HG03378 (cell line): ENCODE measurements around the gene GABRG3.
"Not testable (repeated sequence)": the region's sequence is repeated elsewhere in the genome, so short reads cannot be mapped to it uniquely, and the experiment has no call there.

ENCODE experiments used
- ATAC-seq: cut with Tn5 transposase; IDR thresholded peaks from one replicate; pipeline ENCODE4 v1.9.1; 2021; ENCODE audit warnings: mild to moderate bottlenecking, moderate library complexity; ENCODE audit not compliant: unreplicated experiment

GABRG3 gene

GRCh38 chr15:27323801-27324200 is 352.8 kb downstream of the GABRG3 start:
- ATAC-seq = no peak

GRCh38 chr15:27324886-27325615 is 354.1 kb downstream of the GABRG3 start:
- no peak for ATAC-seq

DNA sequence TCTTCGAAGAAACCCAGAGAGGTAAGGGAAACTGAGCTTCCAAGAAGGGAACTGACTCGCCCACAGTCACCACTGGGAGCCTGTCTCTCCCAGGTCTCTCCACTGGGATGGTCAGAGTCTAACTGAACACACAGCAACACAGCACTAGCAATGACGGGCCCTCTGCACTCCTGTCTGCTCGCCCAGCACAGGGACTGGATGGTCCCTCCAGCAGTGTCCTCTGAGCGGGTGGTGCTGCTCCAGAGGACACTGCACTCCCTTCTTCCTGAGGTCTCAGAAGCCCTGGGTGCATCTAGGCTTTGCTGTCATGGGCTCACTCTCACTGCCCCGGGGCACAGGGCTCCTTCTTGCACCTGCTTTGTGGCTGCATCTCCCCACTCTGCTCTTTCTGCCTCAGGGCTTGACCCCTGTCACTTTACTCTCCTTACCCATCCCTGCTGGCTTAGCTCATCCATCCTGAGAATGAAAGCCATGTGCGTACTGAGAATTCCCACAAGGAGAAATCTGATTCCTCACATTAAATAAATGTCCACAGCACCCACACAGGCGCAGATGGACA is 356.6 kb downstream of the GABRG3 start:
- ATAC-seq = no peak

- ATAC-seq = no peak
Observed at GRCh38 chr15:27328186-27328585, 357.2 kb downstream of the GABRG3 start.

DNA sequence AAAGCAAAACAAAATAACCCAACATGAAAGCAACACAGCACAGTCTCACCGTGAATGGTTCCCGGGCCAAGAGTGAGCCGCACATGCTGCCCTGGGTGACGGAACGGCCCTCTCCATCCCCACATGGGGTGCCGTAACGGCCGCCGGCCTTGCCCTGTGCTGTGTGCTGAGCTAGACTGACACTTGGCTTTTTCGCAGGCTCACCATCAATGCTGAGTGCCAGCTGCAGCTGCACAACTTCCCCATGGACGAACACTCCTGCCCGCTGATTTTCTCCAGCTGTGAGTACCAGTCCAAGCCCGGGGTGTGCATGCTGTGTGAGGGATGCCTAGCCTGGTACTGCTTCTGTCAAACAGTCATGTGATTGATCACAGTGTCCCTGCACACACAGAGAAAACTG is 357.6 kb downstream of the GABRG3 start:
- no peak for ATAC-seq

DNA sequence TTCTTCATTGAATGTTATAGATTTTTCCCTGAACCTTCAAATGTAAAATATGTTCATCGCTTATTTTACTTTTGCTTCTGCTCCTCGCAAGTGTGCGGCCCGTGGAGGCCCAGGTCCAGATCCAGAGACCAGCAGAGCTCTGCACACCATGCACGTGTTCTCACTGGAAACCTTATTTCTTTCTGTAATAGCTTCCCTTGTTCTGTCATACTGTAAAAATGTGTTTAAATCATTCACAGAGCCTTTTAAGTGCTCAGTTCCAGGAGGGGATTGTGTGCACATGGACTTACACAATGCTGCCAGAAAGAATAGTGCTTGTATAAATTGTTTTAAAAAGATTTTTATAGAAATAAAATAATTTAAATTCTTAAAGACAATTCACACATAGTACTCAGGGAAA is 359.3 kb downstream of the GABRG3 start:
- ATAC-seq = no peak

- ATAC-seq = no peak
Observed at GRCh38 chr15:27336676-27337075, 365.7 kb downstream of the GABRG3 start.

DNA sequence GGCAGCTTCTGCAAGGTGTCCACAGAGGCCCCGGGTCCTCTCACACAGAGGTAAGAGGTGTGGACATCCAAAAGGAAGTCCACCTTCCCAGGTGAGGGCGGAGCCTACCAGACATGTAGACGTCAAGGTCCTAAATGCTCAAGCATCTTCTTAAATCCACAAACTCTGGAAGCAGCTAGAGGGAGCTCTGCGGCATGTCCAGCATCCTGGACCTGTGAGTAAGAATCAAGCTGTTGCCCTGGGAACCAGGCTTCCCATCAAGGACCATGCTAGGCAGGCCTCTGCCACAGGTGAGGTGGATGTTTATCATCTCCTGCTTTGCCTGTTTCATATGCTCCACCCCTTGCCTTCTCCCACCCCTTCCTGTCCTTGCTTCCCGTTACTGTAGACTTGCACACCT is 368.2 kb downstream of the GABRG3 start:
- ATAC-seq = no peak

- ATAC-seq = no peak
Observed at GRCh38 chr15:27341780-27342343, 370.9 kb downstream of the GABRG3 start.

- ATAC-seq = no peak
Observed at GRCh38 chr15:27342991-27343390, 372.0 kb downstream of the GABRG3 start.

- no peak for ATAC-seq
Observed at GRCh38 chr15:27352136-27352535, 381.2 kb downstream of the GABRG3 start.

DNA sequence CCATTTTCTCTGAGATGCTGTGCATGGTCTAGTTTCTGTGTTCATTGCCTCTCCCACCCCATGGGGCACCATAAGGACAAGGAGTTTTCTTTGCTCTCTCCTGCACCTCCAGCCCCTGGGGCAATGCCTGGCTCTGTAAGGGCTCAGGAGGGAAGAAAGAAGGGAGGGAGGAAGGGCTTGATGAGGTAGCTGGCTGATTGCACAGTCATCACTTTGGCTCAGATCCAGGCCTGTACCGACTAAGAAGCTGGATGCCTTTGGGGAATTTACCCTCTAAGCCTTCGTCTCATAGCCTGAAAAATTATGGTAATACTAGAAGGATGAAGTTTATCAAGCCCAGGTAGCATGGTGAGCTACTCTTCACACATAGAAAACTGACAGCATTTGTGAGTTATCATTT is 382.9 kb downstream of the GABRG3 start:
- ATAC-seq = no peak

GRCh38 chr15:27358751-27359434 is 387.9 kb downstream of the GABRG3 start:
- ATAC-seq = no peak

GRCh38 chr15:27359586-27359985 is 388.6 kb downstream of the GABRG3 start:
- ATAC-seq = no peak

DNA sequence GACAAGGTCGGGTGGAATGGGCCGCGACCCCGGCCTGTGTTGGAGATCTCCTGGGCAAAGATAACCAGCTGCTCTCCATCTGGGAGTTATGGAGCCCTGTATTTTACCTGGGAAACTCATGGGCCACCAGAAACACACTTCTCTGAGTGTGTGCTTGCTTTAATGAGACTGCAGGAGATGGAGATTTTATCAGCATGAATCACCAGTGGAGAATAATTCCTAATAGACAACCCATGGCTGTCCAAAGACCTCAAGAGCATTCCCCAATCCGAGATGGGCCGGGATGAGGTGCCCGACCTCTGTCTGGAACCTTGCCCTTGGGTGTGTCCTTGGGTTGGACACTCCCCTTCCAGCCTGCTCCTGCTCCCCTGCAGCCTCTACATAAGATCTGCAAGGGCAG is 389.3 kb downstream of the GABRG3 start:
- ATAC-seq = no peak

- ATAC-seq = no peak
Observed at GRCh38 chr15:27361438-27361837, 390.5 kb downstream of the GABRG3 start.

- no peak for ATAC-seq
Observed at GRCh38 chr15:27365456-27365855, 394.5 kb downstream of the GABRG3 start.

DNA sequence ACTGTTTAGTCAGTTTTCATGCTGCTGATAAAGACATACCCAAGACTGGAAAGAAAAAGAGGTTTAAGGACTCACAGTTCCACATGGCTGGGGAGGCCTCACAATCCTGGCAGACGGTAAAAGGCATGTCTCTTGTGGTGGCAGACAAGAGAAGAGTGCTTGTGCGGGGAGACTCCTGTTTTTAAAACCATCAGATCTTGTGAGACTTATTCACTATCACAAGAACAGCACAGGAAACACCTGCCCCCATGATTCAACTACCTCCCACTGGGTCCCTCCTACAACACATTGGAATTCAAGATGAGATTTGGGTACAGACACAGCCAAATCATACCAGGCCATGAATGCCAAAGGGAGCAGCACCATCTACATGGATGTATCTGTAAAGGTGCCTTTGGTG is 406.4 kb downstream of the GABRG3 start:
- ATAC-seq = not testable (repeated sequence)

GRCh38 chr15:27382361-27383025 is 411.5 kb downstream of the GABRG3 start:
- ATAC-seq = no peak

GRCh38 chr15:27383726-27384125 is 412.7 kb downstream of the GABRG3 start:
- ATAC-seq = no peak

DNA sequence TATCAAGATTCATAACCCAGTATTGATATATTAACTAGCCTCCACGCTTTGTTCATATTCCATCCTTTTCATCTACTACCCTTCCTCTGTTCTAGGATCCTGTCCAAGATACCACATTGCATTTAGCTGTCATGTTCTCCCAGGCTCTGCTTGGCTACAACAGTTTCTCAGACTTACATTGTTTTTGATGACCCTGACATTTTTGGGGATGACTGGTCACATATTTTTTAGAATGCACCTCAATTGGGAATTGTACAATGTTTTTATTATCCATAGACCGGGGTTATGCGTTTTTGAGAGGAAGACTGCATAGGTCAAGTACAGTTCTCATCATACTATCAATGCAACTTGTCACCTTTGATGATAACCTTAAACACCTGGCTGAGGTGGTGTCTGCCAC is 421.2 kb downstream of the GABRG3 start:
- no peak for ATAC-seq
